DMS 273 (cell line): ENCODE data around the gene BICDL1.

ENCODE experiments used
- DNase-seq: peaks from one replicate; lab custom pipeline; 2025; ENCODE audit not compliant: unreplicated experiment; lab: John Stamatoyannopoulos, UW

The BICDL1 gene

DNA sequence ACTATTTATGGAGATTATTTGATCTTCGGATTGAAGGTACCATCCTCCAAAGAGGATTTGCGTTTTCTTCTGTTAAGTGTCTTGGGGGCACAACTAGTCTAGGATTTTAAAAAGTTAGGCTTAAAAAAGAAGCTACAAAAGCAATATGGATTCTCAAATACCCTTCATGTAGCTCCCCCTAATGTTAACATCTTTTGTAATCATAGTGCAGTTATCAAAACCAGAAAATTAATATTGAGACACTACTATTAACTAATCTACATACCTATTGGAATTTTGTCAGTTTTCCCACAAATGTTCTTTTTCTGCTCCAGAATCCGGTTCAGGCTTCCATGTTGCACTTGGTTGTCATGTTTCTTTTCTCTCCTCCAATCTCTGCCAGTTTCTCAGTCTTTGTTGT lies 62.5 kb downstream of the BICDL1 start:
- DNase-seq = no peak

DNA sequence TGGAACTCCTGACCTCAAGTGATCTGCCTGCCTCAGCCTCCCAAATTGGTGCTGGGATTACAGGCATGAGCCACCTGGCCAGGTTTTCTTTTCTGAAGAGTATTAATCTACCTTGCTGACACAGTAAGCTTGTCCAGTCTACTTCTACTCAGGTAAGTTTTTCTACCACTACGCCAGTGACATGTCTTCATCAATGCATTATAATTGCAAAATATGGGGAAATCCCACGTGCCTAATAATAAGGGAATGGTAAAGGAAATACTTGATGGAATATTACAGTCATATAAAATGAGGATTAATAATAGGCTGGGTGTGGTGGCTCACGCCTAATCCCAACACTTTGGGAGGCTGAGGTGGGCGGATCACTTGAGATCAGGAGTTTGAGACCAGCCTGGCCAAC lies 65.3 kb downstream of the BICDL1 start:
- DNase-seq = no peak

DNA sequence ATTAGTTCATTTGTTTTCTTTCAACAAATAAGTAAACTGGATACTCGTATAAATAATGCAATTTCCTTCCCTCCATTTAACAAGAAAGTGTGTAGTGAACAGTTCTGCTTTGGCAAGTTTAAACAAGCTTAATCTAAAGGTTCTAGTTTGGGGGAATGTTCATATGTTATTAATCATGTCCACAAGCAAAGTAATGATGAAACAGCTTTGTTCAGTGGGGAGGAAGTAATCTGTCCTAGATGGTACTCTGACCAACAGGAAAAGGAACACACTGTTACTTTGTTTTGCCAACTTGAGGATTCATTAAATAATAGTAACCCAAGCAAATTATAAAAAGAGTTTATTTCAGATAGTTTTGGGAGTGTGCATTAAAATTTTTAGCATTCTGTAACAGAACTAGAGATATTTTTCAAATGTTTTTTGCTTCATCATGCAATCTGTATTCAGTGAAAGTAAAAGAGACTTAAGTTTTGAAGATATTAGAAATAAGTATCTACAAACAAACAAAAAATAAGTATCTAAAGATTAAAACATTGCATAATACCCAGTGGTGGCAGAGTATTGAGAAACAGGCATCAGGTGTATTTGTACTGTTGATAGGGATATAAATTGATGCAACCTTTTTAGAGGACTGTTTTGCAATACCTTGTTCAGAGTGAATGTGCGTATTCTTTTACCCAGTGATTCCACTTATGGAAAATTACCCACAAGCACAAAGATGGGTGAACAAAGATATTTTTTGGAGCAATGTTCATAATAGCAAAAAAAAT lies 66.4 kb downstream of the BICDL1 start:
- DNase-seq = no peak

DNA sequence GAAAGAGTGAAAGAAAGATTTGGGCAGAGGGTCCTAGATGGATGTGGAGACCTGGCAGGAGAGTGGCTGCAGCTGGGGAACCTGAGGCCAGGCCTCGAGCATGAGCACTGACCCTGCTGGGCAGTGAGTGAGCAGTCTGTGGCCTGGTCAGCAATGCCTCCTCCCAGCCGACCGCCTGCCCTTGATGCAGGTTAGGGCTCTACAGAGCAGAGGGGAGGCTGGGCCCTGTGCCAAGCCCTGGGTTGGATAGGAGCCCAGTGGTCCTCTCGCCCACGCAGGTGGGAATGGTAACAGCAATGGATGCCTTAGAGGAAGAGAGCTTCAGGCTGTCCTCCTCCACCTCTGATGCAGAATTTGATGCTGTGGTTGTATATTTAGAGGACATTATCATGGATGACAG lies 67.7 kb downstream of the BICDL1 start:
- DNase-seq = peak; percentile 1

DNA sequence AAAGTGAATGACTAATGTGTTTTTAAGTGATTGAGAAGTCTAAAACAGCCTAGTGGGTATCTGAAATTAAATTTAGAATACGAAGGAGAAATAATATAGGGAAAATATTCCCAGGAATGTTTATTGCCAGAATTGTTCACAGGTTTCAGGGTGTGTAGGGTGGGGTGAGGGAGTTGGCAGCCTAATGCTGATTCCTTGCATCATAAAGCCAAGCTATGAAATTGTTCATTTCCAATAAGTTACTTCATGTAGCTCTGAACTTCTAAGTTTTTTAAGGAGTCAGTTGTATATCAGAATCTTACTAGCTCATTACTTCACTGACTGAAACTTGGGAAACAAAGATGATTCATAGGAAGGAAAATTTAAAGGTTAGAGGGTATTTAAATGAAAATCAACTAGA lies 71.2 kb downstream of the BICDL1 start:
- DNase-seq = no peak

GRCh38 chr12:120060717-120061116 lies 71.7 kb downstream of the BICDL1 start:
- DNase-seq = no peak

DNA sequence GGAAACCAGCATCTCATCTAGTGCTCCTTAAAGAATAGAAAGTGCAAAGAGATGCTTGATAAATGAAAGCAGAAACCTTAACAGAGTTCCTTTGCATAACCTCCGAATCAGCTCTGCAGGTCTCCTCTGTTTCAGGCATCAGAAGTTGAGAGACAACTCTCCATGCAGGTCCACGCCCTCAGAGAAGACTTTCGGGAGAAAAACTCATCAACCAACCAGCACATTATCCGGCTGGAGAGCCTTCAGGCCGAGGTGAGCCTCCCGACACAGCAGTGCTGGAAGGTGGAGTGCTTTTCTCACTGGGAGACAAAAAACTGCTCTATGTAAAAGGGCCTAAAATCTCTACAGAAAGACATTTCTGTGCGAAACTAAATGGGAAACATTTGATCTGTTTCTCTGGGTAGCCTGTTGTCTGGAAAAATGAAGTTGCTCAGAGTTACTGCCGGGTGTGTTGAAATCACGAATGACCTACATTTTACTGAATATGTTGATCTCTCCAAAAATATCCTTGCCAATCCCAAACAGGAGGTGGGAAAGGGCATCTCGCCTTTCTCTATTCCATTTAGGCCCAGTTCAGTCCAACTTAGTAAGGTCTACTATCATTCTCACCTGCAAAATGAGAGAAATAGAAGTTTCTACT lies 72.7 kb downstream of the BICDL1 start:
- no peak for DNase-seq

- no peak for DNase-seq
Observed at GRCh38 chr12:120062976-120063579, 74.0 kb downstream of the BICDL1 start.

- DNase-seq = no peak
Observed at GRCh38 chr12:120064054-120064940, 75.3 kb downstream of the BICDL1 start.

DNA sequence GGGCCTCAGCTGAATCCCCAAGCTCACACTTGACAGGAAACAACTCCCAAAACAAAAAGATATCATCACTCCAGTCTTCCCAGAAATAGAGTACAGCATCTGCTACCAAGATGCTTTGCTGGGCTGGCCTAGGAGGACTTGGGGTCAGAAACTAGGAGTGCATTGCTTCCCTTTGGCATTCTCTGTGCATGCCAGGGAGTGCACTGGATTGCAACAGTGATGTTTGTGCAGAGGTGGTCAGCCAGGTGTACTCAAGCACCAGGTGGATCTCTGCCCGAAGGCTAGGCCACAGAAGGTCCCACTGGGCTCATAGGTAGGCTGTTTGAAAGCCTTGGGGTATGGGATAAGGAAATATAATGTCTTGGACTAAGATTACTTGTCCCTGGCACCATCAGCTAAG lies 76.4 kb downstream of the BICDL1 start:
- no peak for DNase-seq

DNA sequence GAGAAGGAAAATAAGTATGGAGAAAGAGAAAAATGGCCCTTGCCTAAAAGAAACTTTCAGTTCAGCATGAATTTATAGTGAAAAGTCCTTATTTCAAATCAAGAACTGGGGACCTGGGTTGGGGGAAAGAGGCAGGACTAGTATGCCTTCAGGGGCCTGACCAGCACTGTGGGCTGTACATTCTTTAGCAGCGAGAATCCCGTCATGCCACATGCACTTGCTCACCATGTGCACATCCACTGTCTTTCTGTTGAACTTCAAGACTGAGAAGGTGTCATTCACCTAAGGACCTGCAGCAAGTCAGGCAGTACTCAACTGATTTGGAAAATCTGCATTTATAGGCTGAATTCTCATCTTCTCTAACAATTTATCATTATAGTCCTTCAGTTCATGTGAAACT lies 77.3 kb downstream of the BICDL1 start:
- DNase-seq = no peak

GRCh38 chr12:120067084-120067869 lies 78.2 kb downstream of the BICDL1 start:
- DNase-seq = no peak

DNA sequence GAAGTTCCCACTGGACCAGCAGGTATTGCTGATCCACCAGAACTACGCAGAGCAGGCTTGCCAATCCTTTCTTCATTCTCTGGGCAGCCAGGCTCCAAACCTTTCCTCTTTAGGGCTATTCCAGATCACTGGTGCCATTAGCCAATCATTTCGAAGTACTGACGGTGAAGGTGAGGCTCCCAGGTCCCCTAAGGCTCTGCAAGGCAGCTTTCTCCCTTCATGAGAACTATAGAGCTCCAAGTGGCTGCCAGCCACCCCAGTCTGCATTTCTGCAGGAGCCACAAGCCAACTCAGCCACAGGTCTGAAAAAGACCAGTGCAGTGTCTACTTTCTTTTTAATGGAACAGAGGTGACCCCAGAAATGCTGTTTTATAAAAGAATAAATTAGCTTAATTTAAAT lies 78.9 kb downstream of the BICDL1 start:
- no peak for DNase-seq

DNA sequence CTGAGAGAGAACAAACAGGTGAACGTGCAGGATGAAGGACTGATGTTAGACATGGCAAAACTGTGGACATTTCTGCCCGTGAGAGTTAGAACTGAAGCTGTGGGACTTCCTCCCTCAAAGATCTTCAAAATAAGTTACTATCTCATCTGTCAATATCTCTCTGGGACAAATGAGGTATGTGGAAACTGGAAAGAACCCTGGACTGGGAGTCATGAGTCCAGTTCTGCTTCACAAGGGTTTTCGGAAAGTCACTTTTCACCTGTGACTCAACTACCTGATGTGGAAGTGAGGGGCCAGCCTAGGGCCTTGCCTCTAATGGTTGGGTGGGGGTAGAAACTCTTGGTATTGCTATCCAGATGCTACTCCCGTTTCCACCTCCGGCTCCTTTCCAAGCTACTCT lies 80.2 kb downstream of the BICDL1 start:
- no peak for DNase-seq

DNA sequence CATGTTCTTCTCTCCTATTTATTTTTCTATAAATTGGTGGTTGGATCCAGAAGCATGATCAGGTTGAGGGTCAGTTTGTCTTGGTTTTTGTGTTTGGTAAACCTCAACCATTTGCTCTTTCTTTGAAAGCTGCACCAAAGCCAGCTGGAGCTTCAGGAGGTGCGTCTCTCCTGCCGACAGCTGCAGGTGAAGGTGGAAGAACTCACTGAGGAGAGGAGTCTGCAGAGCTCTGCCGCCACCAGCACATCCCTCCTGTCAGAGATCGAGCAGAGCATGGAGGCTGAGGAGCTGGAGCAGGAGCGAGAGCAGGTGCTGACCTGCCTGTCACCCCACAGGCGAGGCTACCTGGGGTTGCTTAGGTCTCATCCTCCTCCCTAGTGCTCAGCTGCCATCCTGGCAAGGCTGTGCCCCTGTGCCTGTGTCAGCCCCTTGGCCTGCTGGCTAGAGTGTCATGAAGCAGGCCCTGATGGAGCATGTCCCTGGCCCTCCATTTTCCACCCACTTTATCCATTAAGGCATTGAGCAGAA lies 82.5 kb downstream of the BICDL1 start:
- DNase-seq = no peak

DNA sequence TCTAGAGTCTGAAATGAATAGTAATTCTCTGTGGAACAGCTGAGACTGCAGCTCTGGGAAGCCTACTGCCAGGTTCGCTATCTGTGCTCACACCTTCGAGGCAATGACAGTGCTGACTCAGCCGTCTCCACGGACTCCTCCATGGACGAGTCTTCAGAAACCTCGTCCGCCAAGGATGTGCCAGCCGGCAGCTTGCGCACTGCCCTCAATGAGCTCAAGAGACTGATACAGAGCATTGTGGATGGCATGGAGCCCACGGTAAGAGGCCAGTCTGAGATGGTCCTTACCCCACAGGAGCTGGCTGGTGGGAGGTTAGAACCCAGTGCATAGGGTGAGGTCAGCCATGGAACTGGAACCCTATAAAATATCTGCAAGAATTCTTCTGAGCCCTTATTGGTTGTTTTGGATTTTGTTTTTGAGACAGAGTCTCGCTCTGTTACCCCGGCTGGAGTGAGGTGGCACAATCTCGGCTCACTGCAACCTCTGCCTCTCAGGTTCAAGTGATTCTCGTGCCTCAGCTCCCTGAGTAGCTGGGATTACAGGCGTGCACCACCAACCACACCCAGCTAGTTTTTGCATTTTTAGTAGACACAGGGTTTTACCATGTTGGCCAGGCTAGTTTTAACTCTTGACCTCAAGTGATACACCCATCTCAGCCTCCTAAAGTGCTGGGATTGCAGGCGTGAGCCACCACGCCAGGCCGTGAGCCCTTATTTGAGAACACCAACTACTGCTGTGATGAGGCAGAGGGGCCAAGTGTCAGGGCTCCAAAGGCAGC lies 83.6 kb downstream of the BICDL1 start:
- DNase-seq = no peak

DNA sequence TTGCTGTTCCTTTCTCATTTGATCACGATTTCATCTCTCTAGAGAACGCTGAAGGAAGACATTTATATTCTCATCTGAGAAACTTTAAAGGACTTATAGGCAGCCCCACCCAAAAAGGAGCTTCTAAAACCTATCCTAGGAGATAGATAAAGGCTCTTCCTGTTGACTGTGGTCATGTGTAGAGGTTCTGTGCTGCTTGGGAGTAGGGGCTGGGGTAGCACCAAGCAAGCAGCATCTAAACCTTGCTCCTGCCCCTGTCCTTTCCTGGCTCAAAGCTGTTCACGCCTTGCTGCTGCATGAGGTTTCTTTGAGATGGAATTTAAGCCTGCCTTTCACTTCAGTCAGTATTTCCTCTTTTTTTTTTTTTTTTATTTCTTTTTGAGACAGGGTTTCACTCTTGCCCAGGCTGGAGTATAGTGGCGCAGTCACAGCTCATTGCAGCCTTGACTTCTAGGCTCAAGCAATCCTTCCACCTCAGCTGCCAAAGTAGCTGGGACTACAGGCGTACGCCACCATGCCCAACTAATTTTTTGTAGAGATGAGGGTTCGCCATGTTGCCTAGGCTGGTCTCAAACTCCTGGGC lies 86.1 kb downstream of the BICDL1 start:
- no peak for DNase-seq

DNA sequence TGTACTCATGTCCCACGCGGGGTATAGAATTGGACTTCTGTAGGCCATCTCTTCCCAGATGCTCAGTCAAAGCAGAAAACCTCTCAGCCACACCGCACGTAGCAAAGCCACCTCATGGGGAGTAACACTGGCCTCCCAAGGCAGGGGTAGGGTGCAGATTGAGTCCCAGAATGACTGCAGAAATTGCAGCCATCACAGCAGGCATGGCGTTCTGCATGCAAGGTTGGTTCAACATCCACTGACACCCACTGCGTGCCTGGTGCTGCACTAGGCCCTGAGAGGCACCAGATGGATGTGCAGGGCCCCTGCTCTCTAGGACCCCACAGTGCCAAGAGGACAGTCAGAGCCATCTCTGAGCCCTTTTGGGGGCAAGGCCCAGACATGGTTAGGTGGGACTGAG lies 87.6 kb downstream of the BICDL1 start:
- no peak for DNase-seq

- DNase-seq = no peak
Observed at GRCh38 chr12:120077260-120077659, 88.2 kb downstream of the BICDL1 start.
